IMR-90 (cell line): Measurements from ENCODE around the gene KCNMA1. TPM values are rescaled to one million over a fixed set of nuclear protein-coding genes. Genes with fewer than 3 reads are reported as not detected.

Experiments used
- ATAC-seq: fragments of 200-7000 bp; cut with Tn5 transposase; 2 replicates; pipeline ENCODE4 v1.9.1; 2020; ENCODE audit warnings: low read depth, mild to moderate bottlenecking, moderate library complexity
- BruUV-seq: library from RNA; stranded (reverse); fragments of 400-500 nt; replicated peaks from 2 replicates; lab custom pipeline; 2021; lab: Mats Ljungman, UMichigan
- CTCF ChIA-PET: fragments of 300-600 bp; formaldehyde crosslinking; extraction: SDS; loops from one replicate; lab custom pipeline; 2021; ENCODE audit warnings: antibody characterized with exemption; lab: Yijun Ruan, JAX
- POLR2A ChIA-PET: fragments of 300-600 bp; sonication (Branson Sonifier 250); formaldehyde crosslinking; loops from one replicate; lab custom pipeline; 2022; ENCODE audit warnings: antibody characterized with exemption; ENCODE audit not compliant: unreplicated experiment; lab: Charles Lee
- DNase-seq: peaks from one replicate; pipeline ENCODE4 v3.0.0; 2013
- H2AFZ ChIP-seq: replicated peaks from 2 replicates; pipeline ENCODE3; 2013; ENCODE audit warnings: low read length, mild to moderate bottlenecking; ENCODE audit not compliant: poor library complexity
- H2AK5ac ChIP-seq: 2 replicates; pipeline ENCODE4 v1.6.1; 2013; ENCODE audit warnings: low read depth, low read length, inconsistent platforms
- H2AK9ac ChIP-seq: replicated peaks from 2 replicates; pipeline ENCODE3; 2013; ENCODE audit warnings: mild to moderate bottlenecking, low read depth, low read length, moderate library complexity; ENCODE audit not compliant: poor library complexity
- H2BK120ac ChIP-seq: 2 replicates; pipeline ENCODE4 v1.6.1; 2013; ENCODE audit warnings: low read depth, low read length, inconsistent platforms
- H2BK15ac ChIP-seq: 3 replicates; pipeline ENCODE4 v1.6.1; 2013; ENCODE audit warnings: low read depth, low read length, inconsistent platforms
- H2BK20ac ChIP-seq: 2 replicates; pipeline ENCODE4 v1.6.1; 2013; ENCODE audit warnings: low read depth, mild to moderate bottlenecking, inconsistent platforms, low read length, moderate library complexity
- H2BK5ac ChIP-seq: 2 replicates; pipeline ENCODE4 v1.6.1; 2013; ENCODE audit warnings: mild to moderate bottlenecking, low read depth, low read length, inconsistent platforms; ENCODE audit not compliant: poor library complexity, severe bottlenecking
- H3K14ac ChIP-seq: replicated peaks from 2 replicates; pipeline ENCODE4 v1.6.1; 2013; ENCODE audit warnings: low read depth, low read length, inconsistent platforms
- H3K18ac ChIP-seq: 2 replicates; pipeline ENCODE4 v1.6.1; 2013; ENCODE audit warnings: low read depth, low read length, control low read depth
- H3K23ac ChIP-seq: 2 replicates; pipeline ENCODE4 v1.6.1; 2013; ENCODE audit warnings: low read depth, low read length, inconsistent platforms
- H3K27ac ChIP-seq: 2 replicates; pipeline ENCODE4 v1.5.1; 2013; ENCODE audit warnings: mild to moderate bottlenecking, control low read depth, low read length; ENCODE audit not compliant: insufficient read depth
- H3K27me3 ChIP-seq: 2 replicates; pipeline ENCODE4 v1.6.1; 2013; ENCODE audit warnings: low read length; ENCODE audit not compliant: control insufficient read depth, insufficient read depth
- H3K36me3 ChIP-seq: 2 replicates; pipeline ENCODE4 v1.6.1; 2013; ENCODE audit warnings: low read length, mixed read lengths; ENCODE audit not compliant: control insufficient read depth, insufficient read depth
- H3K4ac ChIP-seq: 2 replicates; pipeline ENCODE4 v1.6.1; 2013; ENCODE audit warnings: low read depth, low read length, inconsistent platforms
- H3K4me1 ChIP-seq: 2 replicates; pipeline ENCODE4 v1.6.1; 2013; ENCODE audit warnings: low read length, mixed read lengths; ENCODE audit not compliant: control insufficient read depth, insufficient read depth
- H3K4me2 ChIP-seq: 2 replicates; pipeline ENCODE4 v1.6.1; 2013; ENCODE audit warnings: low read depth, mild to moderate bottlenecking, control low read depth, low read length, moderate library complexity
- H3K4me3 ChIP-seq: 2 replicates; pipeline ENCODE4 v1.5.1; 2013; ENCODE audit warnings: low read depth, mild to moderate bottlenecking, control low read depth, low read length, moderate library complexity; ENCODE audit not compliant: insufficient read depth
- H3K56ac ChIP-seq: 2 replicates; pipeline ENCODE4 v1.6.1; 2013; ENCODE audit warnings: low read length, inconsistent platforms; ENCODE audit not compliant: insufficient read depth; ENCODE audit errors: extremely low read depth
- H3K79me1 ChIP-seq, 2 experiments: 2 replicates each; pipeline ENCODE4 v1.6.1; 2013; ENCODE audit warnings: low read length in 2 of 2, inconsistent platforms in 1 of 2, low read depth in 1 of 2
- H3K9ac ChIP-seq: 2 replicates; pipeline ENCODE4 v1.6.1; 2013; ENCODE audit warnings: low read depth, low read length, control low read depth
- H3K9me1 ChIP-seq: 2 replicates; pipeline ENCODE4 v1.6.1; 2013; ENCODE audit warnings: low read length, inconsistent platforms; ENCODE audit not compliant: insufficient read depth
- H3K9me3 ChIP-seq: 2 replicates; pipeline ENCODE4 v1.6.1; 2013; ENCODE audit warnings: low read length; ENCODE audit not compliant: control insufficient read depth, insufficient read depth
- H4K20me1 ChIP-seq: 2 replicates; pipeline ENCODE4 v1.6.1; 2013; ENCODE audit warnings: low read length, inconsistent platforms; ENCODE audit not compliant: insufficient read depth
- H4K5ac ChIP-seq: 2 replicates; pipeline ENCODE4 v1.6.1; 2013; ENCODE audit warnings: mild to moderate bottlenecking, low read depth, low read length, control low read depth
- H4K8ac ChIP-seq, 2 experiments: 2 replicates each; pipeline ENCODE4 v1.6.1; 2013; ENCODE audit warnings: low read depth in 2 of 2, low read length in 2 of 2, control low read depth in 1 of 2, inconsistent platforms in 1 of 2
- H4K91ac ChIP-seq: 2 replicates; pipeline ENCODE4 v1.6.1; 2013; ENCODE audit warnings: low read depth, low read length, inconsistent platforms; ENCODE audit not compliant: insufficient read depth
- CEBPB ChIP-seq: IDR thresholded peaks from 2 replicates; pipeline ENCODE4 v1.6.1; 2012; ENCODE audit warnings: low read depth, low read length, improper control_type of control experiment
- ELK1 ChIP-seq: fragments of 150-350 bp; IDR thresholded peaks from 2 replicates; pipeline ENCODE4 v1.6.1; 2016; ENCODE audit warnings: low read depth, mild to moderate bottlenecking, low read length, moderate library complexity, borderline replicate concordance
- FOS ChIP-seq: fragments of 150-350 bp; IDR thresholded peaks from 2 replicates; pipeline ENCODE4 v1.6.1; 2016; ENCODE audit warnings: low read depth, low read length
- MAFK ChIP-seq: IDR thresholded peaks from 2 replicates; pipeline ENCODE4 v1.6.1; 2012; ENCODE audit warnings: low read depth, low read length, improper control_type of control experiment
- MXI1 ChIP-seq: IDR thresholded peaks from 2 replicates; pipeline ENCODE4 v1.6.1; 2012; ENCODE audit warnings: low read depth, mild to moderate bottlenecking, low read length, moderate library complexity, borderline replicate concordance
- NFE2L2 ChIP-seq: fragments of 150-350 bp; IDR thresholded peaks from 2 replicates; pipeline ENCODE4 v1.6.1; 2016; ENCODE audit warnings: low read depth, mild to moderate bottlenecking, low read length
- POLR2A ChIP-seq: IDR thresholded peaks from 2 replicates; pipeline ENCODE4 v1.6.1; 2012; ENCODE audit warnings: mild to moderate bottlenecking, low read depth, low read length
- RAD21 ChIP-seq: IDR thresholded peaks from 2 replicates; pipeline ENCODE4 v1.6.1; 2012; ENCODE audit warnings: low read length, improper control_type of control experiment
- RCOR1 ChIP-seq: IDR thresholded peaks from 2 replicates; pipeline ENCODE4 v1.6.1; 2012; ENCODE audit warnings: mild to moderate bottlenecking, low read length, improper control_type of control experiment; ENCODE audit not compliant: insufficient replicate concordance
- RFX5 ChIP-seq: IDR thresholded peaks from 2 replicates; pipeline ENCODE4 v1.8.0; 2012; ENCODE audit warnings: low read depth, mild to moderate bottlenecking, low read length, moderate library complexity
- SMC3 ChIP-seq: fragments of 150-350 bp; IDR thresholded peaks from 2 replicates; pipeline ENCODE4 v1.6.1; 2016; ENCODE audit warnings: low read depth, mild to moderate bottlenecking, antibody characterized with exemption, low read length, moderate library complexity
- WGBS, 2 experiments: methylation state at CpG; one replicate each; pipeline versions ENCODE4 v1.1.5 to v1.1.7; 2013; ENCODE audit warnings: missing lambda C conversion rate in 2 of 2; ENCODE audit not compliant: insufficient read length in 1 of 2; ENCODE audit errors: extremely low coverage in 2 of 2; 5-methylcytosine and 5-hydroxymethylcytosine counted together
- dilution Hi-C: fragments of 300-500 bp; cut with HindIII; formaldehyde crosslinking; loops from one replicate; pipeline ENCODE4 v1.14.3; 2018; ENCODE audit warnings: low sequenced_read_pairs; ENCODE audit not compliant: unreplicated experiment
- in situ Hi-C: fragments of 300-500 bp; cut with MboI; formaldehyde crosslinking; loops from 3 replicates; pipeline ENCODE4 v1.14.3; 2019; ENCODE audit warnings: low sequenced_read_pairs, inconsistent platforms, mixed read lengths
- intact Hi-C: fragments of 100-400 bp; cut with micrococcal nuclease; formaldehyde crosslinking; loops from 2 replicates; pipeline ENCODE4 v1.10.0; 2022
- polyA plus RNA-seq, 3 experiments: library from polyadenylated mRNA; depleted of rRNA; stranded (reverse); fragments of >200 nt; gene quantifications; 2 replicates each; pipeline ENCODE4 v1.2.3, GENCODE V29; 2012; ENCODE audit warnings: low replicate concordance in 1 of 3
- total RNA-seq: library from RNA; depleted of rRNA; stranded (reverse); fragments of >200 nt; gene quantifications from 2 replicates; pipeline ENCODE4 v1.2.3, GENCODE V29; 2012
- TF ChIP-seq, protein P1 (sequence below): fragments of 150-350 bp; IDR thresholded peaks from 2 replicates; pipeline ENCODE4 v1.6.1; 2017; ENCODE audit warnings: mild to moderate bottlenecking, antibody characterized with exemption, low read length, low read depth

The KCNMA1 gene
- total and polyA plus RNA-seq, 2 of the 4 experiments (the other 2 are of a cell fraction): 25.6 to 29.6 TPM

- no peak overlapping the region for H2BK120ac ChIP-seq
- no peak overlapping the region for H3K14ac ChIP-seq
- H3K56ac ChIP-seq: no peak overlapping the region
- no peak overlapping the region for H4K8ac ChIP-seq
- peaks cover 4% of the 10 kb centered on the region; the same call in 1 of the 2 replicates for H3K27me3 ChIP-seq
- H2AK9ac ChIP-seq: no peak overlapping the region
- no peaks in the 10 kb centered on the region for H3K9me3 ChIP-seq
- no peak overlapping the region for H3K27ac ChIP-seq
- no peak overlapping the region for H2AK5ac ChIP-seq
- H3K4me3 ChIP-seq: no peak overlapping the region
- no peak overlapping the region for H4K5ac ChIP-seq
- no TSS peak for BruUV-seq
- H2BK20ac ChIP-seq: no peak overlapping the region
- no peaks in the 10 kb centered on the region for H3K36me3 ChIP-seq
- no peaks in the 10 kb centered on the region; the same call in 1 of the 2 replicates for H3K4me1 ChIP-seq
- WGBS, 2 experiments: no CpG with 5 or more reads among the region's 7 CpGs
- in situ Hi-C loops (loop anchor here (25.0 kb wide), 2 partner anchors 419 to 1569 kb away; partner anchors contain the start of gene ZNF503), dilution Hi-C loops (no loop called here), intact Hi-C loops (loop anchor here (10.0 kb wide), 2 partner anchors 546 to 876 kb away; no protein-coding TSS in a partner anchor)
- H3K18ac ChIP-seq: no peak overlapping the region
- no peak overlapping the region for H2BK5ac ChIP-seq
- TF ChIP-seq NFE2L2 (no peak), POLR2A (no peak), MAFK (no peak), CEBPB (no peak), RAD21 (no peak), FOS (no peak), MXI1 (no peak), SMC3 (no peak), RFX5 (no peak), ELK1 (no peak), RCOR1 (no peak)
- TF ChIP-seq, protein P1, sequence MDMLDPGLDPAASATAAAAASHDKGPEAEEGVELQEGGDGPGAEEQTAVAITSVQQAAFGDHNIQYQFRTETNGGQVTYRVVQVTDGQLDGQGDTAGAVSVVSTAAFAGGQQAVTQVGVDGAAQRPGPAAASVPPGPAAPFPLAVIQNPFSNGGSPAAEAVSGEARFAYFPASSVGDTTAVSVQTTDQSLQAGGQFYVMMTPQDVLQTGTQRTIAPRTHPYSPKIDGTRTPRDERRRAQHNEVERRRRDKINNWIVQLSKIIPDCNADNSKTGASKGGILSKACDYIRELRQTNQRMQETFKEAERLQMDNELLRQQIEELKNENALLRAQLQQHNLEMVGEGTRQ: no peak
- H3K79me1 ChIP-seq: no peaks in the 10 kb centered on the region
- H3K4ac ChIP-seq: no peak overlapping the region
- no peak overlapping the region for H3K23ac ChIP-seq
- no peak for DNase-seq
- H3K4me2 ChIP-seq: no peak overlapping the region
- H3K9me1 ChIP-seq: no peaks in the 10 kb centered on the region
- H3K9ac ChIP-seq: no peak overlapping the region
- no peak overlapping the region for H2AFZ ChIP-seq
- POLR2A ChIA-PET: no interaction called here
- ATAC-seq: no peak
- H4K91ac ChIP-seq: no peak overlapping the region
- no peaks in the 10 kb centered on the region for H4K20me1 ChIP-seq
- CTCF ChIA-PET: no interaction called here
- H2BK15ac ChIP-seq: no peak overlapping the region
Observed at GRCh38 chr10:76981251-76981650, 656.4 kb downstream of the KCNMA1 start.
